Measurements from ENCODE around the gene CACNA2D1.
A peak's percentile ranks its signal among the peaks of the same experiment; 100 is the strongest.

The CACNA2D1 gene

GRCh38 chr7:82249979-82250378 lies 193.6 kb downstream of the CACNA2D1 start:
- no peak for DNase-seq (ENCODE audit: low read depth)
- TF ChIP-seq, protein P1, sequence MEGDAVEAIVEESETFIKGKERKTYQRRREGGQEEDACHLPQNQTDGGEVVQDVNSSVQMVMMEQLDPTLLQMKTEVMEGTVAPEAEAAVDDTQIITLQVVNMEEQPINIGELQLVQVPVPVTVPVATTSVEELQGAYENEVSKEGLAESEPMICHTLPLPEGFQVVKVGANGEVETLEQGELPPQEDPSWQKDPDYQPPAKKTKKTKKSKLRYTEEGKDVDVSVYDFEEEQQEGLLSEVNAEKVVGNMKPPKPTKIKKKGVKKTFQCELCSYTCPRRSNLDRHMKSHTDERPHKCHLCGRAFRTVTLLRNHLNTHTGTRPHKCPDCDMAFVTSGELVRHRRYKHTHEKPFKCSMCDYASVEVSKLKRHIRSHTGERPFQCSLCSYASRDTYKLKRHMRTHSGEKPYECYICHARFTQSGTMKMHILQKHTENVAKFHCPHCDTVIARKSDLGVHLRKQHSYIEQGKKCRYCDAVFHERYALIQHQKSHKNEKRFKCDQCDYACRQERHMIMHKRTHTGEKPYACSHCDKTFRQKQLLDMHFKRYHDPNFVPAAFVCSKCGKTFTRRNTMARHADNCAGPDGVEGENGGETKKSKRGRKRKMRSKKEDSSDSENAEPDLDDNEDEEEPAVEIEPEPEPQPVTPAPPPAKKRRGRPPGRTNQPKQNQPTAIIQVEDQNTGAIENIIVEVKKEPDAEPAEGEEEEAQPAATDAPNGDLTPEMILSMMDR (conservative IDR thresholded peaks at IDR 0.05; ENCODE audit: low read depth, low read length): no peak
- no peak overlapping the region for H3K4me3 ChIP-seq (ENCODE audit: low read length)

GRCh38 chr7:82247814-82248433 lies 195.7 kb downstream of the CACNA2D1 start:
- H3K4me3 ChIP-seq (ENCODE audit: low read length): no peak overlapping the region
- DNase-seq (ENCODE audit: low read depth): no peak
- TF ChIP-seq, protein P1 (conservative IDR thresholded peaks at IDR 0.05; ENCODE audit: low read depth, low read length): peak; percentile 80

DNA sequence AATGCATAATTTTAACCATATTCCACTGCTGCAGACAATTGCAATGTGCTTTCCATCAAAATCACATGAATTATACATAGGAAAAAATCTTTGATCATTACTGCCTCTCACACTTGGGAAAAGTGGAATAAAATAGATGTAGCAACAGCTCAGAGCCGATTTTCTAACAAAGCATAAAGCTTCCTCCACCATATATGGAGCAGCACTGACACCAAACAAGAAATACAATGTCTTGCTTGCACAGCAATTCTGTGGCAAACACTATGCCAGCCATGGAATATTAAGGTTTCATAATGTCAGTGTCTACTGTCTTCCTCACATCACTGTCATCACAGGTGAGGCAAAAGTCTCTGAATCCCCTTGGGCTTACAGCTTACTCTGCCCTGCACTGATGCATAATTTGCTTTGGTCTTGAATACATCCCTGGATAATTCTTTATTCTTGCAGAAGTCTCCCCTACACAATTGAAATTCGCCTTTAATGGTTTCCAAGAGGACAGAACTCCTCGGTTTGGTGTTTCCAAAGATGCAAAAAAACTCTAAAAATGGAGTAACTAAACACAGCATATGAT lies 198.5 kb downstream of the CACNA2D1 start:
- TF ChIP-seq, protein P1 (conservative IDR thresholded peaks at IDR 0.05; ENCODE audit: low read depth, low read length): no peak
- H3K4me3 ChIP-seq (ENCODE audit: low read length): no peak overlapping the region
- DNase-seq (ENCODE audit: low read depth): no peak

GRCh38 chr7:82241356-82241755 lies 202.2 kb downstream of the CACNA2D1 start:
- TF ChIP-seq, protein P1 (conservative IDR thresholded peaks at IDR 0.05; ENCODE audit: low read depth, low read length): no peak
- H3K4me3 ChIP-seq (ENCODE audit: low read length): no peak overlapping the region
- no peak for DNase-seq (ENCODE audit: low read depth)

- no peak for DNase-seq (ENCODE audit: low read depth)
- TF ChIP-seq, protein P1 (conservative IDR thresholded peaks at IDR 0.05; ENCODE audit: low read depth, low read length): no peak
- H3K4me3 ChIP-seq (ENCODE audit: low read length): no peak overlapping the region
Measured at GRCh38 chr7:82235713-82236112, 207.9 kb downstream of the CACNA2D1 start.

DNA sequence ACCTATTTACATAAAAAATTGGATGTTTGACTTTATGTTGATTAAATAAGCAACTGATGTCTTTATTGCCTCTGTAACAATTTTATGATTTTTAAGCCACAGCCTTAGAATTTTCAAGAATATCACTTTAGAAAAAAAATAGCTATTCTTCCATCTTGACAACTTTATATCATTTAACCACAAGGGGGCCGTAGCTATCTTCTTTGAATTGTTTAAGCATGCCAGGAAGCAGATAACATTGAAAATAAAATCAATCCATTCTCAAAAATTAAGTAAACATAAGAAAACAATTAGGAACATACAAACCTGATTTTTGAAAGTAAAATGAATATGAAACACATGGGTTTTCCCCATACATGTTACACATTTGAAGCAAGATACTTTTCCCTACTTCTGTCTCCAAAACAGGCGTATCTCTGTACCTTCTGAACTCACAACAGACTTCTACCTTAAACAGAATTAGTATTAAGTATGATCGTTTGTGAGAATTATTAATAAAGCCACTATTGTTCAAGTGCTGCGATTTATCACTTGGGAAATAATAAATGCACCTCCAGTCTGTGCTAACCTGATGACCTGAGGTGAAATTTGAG lies 209.0 kb downstream of the CACNA2D1 start:
- TF ChIP-seq, protein P1 (conservative IDR thresholded peaks at IDR 0.05; ENCODE audit: low read depth, low read length): peak; percentile 53
- no peak overlapping the region for H3K4me3 ChIP-seq (ENCODE audit: low read length)
- DNase-seq (ENCODE audit: low read depth): no peak
